Activated CD8-positive, alpha-beta memory T cell treated with anti-CD3 and anti-CD28 coated beads for 4 hours (primary cell): Measurements from ENCODE around the gene PALM3.
"Not testable (repeated sequence)": the region's sequence is repeated elsewhere in the genome, so short reads cannot be mapped to it uniquely, and the experiment has no call there.

ENCODE experiments used
- DNase-seq, 2 donors: peaks; one replicate each; pipeline ENCODE4 v3.0.0-alpha.2; 2020; ENCODE audit warnings: low read depth in 2 of 2

PALM3 gene

DNA sequence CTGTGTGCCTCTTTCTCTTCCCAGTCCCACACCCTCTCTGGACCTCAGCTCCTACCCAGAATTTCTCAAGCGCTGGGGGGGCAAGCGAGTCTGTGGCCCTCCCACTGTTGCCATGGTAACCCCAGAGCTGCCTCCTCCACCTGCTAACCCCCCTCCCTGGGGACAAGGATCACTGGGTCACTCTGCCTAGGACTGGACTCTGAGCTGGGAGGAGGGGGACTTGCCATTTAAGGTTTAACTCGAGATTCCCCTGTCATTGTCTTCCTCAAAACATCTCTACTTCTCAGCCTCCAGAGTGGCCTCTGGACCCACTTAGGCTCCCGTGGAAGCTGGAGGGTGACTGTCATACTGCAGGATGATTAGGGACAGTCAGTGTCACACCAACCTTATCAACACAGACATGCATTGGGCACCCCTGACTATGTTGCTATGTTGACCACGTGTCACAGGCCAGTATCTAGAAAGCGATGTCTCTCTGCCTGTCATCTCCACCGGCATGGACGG is 2.2 kb downstream of the PALM3 start:
- DNase-seq = no peak

DNA sequence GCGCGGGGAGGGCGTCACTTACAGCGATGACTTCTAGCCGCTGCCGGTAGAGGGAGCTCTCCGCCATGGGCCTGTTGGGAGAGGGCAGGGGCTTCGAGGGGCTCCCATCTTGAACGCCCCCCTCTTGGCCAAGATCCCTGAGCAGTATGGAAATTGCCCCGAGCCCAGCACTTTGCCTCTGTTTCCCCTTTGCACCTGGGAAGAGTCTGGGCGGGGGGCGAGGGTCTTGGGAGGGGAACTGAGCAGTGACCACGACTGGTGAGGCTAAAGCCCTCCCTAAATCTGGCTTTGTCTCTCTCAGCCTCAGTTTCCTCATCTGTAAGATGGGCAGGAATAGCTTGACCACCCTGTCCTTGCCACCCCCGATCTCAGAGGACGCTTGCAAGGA is 2.8 kb downstream of the PALM3 start:
- DNase-seq = no peak

DNA sequence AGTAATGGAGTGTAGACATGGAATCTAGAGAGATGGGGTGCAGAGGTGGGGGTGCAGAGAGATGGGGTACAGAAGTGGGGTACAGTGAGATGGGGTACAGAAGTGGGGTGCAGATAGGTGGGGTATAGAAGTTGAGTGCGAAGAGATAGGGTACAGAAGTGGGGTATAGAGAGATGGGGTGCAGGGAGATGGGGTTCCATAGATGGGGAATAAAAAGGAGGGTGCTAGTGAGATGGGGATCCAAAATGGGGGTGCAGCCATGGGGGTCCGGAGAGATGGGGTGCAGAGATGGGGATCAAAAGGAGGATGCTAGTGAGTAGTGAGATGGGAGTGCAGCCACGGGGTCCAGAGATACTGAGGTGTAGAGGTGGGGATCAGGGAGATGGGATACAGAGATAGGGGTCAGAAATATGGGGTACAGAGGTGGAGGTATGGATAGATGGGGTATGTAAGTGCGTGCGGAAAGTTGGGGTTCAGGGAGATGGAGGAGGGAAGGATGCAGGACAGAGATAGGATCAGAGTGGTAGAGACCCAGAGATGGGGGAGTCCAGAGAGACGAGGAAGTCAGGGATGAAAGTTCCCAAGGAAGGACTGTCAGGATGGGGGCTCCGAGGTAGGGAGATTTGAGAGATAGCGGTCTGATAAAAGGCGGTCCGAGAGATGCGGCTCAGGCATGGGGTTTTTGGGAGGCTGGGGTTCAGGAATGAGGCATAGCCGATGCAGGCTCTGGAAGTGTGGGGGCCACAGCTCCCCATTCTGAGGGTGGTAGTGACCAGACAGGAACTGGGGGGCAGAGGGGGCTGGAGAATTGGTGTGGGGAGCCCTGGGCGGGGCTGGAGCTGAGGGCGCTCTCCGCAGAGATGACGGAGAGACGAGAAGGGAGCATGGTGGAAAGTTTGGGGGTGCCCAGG is 3.4 kb downstream of the PALM3 start:
- no peak for DNase-seq

DNA sequence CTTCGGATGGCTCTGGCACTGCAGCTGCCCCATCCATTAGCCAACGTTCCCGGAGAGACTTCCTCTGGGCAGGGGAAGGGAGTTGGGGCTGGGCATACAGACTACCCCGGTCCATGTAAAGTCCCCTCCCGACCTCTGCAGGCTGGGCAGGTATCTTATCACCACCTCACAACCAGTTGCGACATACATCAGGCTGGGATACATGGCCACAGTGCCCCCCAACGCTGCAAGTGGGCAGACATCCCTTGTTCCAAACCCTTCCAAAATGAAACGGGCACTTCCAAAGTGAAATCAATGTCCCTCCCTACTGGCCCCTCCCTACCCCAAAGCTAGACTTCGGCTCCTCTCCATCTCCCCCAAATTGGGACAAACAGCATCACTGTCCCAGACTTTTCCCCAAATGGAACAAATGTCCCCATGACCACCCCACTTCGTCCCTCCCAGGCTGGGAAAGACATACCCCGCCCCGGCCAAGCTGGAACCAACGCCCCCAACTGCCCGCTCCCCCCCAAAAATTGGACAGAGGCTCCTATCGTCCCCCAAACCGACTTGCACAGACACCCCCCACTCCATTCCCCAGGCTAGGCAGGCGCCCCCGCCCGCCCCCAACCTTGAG is 5.0 kb downstream of the PALM3 start:
- no peak for DNase-seq

DNA sequence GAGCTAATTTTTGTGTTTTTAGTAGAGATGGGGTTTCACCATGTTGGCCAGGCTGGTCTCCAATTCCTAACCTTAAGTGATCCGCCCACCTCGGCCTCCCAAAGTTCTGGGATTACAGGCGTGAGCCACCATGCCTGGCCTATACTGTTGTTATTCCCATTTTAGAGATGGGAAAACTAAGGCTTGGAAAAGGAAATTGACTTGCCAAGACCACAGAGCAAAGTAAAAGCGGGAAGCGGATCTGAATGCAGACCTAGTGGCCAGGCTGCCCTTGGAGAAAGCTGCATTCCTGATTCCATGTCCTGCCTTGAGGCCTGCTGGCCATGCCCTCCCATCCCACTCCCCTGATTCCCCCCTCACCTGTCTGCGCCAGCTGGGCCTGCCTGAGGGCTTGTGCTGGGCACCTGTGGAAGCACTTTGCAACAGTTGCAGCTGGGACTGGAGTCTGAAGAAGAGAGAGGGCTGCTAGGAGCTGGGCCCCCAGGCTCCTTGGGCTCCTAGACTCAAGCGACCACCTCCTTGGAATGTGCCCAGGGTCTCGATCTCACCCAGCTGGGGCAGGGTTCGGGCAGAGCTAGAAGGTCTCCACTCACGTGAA is 5.7 kb downstream of the PALM3 start:
- DNase-seq = no peak

DNA sequence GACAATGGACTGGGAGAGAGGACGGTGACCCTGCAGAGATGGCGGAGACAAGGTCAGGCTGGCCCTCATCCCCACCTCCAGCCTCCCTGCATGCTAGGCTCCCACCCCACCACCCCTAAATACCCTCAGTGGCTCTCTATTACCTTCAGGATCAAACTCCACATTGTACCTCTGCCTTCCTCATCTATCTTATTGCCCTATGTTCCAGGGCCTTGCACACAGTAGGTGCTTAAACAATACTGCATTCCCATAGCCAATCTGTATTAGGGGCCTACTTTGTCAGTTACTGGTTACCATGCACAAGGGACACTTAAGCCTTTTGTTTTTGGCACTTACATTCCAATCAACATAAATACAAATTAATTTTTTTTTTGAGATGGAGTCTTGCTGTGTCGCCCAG is 6.5 kb downstream of the PALM3 start:
- no peak for DNase-seq

DNA sequence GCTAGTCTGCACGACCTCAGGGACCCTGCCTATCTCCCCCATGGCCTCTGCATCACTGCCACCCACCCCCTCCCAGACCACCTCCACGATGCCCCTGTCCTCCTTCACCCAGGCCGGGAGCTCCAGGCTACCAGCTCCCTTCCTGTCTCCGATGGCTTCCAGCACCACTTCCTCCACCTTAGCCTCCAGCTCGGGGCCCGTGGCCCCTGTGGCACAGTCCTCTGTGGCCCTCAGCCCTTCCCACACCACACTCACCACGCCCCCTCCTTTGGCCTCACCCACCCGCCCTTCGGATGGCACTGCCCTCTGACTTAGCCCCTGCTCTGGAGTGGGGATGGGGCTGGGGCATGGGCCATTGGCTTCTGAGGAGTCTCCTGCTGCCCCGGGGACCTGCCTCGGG is 7.2 kb downstream of the PALM3 start:
- DNase-seq = no peak

DNA sequence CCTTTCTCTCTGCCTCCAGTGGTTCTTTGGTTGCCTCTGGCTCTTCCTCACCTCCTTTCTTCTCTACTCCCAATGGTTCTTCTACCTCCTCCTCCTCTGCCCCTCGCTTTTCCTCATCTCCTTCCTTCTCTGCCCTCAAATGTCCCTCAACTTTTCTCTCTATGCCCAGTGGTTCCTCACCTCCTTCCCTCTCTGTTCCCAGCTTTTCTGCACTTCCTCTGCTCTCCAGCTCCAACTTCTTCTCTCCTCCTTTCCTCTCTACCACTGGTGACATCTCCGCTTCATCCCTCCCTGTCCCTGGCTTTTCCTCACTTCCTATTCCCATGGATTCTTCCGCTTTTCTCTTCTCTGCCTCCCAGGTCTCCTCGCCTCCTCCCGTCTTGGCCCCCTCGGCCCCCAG is 7.8 kb downstream of the PALM3 start:
- DNase-seq = no peak

DNA sequence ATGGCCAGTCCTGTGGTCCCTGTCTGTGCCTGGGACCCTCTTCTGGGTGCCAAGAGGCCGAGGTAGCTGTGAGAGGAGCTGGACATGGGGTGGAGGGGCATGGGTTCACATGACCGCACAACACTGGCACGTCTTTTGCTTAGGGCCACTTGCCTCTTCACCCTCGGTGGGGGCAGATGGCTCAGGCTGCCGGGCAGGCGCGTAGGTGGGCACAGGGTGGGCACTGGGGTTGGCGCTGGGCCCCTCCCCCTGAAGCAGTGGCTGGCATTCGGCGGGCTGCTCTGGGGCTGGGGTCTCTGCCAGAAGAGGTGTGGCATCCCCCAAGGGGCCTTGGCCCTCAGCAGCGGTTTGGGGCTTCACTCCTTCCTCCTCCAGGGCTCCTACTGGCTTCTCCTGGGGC is 8.4 kb downstream of the PALM3 start:
- DNase-seq = no peak

DNA sequence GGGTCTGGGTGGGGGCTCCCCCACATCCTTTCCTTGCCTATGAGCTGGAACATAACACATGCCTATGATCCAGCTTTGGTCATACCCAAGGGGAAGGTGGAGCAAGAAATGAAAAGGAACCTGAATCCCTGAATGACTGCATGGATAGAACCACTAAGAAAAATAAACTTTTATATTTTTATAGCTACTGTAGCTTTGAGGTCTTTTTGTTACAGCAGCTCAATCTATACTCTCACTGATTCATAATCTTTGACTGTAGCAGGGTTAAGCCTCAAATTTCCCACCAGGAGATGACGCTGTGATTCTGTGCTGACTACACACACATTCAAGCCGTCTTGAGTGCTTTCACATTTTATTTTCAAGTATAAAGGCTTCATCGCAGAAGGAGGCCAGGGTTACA is 8.8 kb downstream of the PALM3 start:
- no peak for DNase-seq

DNA sequence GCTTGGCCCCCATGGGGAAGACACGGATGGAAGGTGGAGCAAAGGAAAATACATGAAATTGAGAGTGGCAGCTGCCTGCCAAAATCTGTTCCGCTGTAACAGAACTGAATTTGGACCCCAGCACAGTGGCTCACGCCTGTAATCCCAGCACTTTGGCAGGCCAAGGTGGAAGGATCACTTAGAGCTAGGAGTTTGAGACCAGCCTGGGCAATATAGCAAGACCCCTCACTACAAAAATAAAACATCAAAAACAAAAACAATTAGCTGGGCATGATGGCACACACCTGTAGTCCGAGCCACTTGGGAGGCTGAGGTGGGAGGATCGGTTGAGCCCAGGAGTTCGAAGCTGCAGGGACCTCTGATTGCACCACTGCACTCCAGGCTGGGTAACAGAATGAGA is 9.4 kb downstream of the PALM3 start:
- DNase-seq = no peak

DNA sequence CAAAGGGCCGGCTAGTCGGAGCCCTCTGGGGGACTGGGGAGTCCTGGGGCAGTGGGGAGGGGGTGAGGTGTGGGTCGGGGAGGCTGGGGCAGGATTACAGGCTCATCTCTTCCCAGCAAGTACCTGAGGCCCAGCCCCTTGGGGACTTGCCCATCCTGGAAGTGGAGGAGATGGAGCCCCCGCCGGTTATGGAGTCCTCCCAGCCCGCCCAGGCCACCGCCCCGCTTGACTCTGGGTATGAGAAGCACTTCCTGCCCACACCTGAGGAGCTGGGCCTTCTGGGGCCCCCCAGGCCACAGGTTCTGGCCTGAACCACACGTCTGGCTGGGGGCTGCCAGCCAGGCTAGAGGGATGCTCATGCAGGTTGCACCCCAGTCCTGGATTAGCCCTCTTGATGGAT is 9.9 kb downstream of the PALM3 start:
- no peak for DNase-seq

DNA sequence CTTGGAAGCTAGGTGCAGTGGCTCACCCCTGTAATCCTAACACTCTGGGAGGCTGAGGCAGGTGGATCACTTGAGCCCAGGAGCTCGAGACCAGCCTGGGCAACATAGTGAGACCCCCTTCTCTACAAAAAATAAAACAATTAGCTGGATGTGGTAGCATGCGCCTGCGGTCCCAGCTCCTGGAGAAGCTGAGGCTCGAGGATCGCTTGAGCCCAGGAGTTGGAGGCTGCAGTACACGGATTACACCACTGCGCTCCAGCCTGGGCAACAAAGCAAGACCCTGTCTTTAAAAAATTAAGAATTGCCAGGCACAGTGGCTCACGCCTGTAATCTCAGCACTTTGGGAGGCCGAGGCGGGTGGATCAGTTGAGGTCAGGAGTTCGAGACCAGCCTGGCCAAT is 10.9 kb downstream of the PALM3 start:
- not testable (repeated sequence) for DNase-seq

DNA sequence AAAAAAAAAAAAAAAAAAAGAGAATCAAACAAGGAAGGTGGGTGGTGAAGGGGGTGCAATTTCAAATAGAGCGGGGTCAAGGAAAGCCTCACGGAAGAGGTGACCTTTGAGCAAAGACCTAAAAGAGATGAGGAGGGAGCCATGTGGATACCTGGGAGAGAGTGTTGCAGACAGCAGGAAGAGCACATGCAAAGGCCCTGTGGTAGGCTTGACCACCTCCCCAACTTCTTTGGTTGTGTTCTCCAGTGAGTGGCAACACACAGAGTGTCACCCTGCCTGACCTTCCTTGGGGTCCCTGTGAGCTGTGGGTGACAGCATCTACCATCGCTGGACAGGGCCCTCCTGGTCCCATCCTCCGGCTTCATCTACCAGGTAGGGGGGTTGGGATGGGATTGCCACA is 11.4 kb downstream of the PALM3 start:
- no peak for DNase-seq

DNA sequence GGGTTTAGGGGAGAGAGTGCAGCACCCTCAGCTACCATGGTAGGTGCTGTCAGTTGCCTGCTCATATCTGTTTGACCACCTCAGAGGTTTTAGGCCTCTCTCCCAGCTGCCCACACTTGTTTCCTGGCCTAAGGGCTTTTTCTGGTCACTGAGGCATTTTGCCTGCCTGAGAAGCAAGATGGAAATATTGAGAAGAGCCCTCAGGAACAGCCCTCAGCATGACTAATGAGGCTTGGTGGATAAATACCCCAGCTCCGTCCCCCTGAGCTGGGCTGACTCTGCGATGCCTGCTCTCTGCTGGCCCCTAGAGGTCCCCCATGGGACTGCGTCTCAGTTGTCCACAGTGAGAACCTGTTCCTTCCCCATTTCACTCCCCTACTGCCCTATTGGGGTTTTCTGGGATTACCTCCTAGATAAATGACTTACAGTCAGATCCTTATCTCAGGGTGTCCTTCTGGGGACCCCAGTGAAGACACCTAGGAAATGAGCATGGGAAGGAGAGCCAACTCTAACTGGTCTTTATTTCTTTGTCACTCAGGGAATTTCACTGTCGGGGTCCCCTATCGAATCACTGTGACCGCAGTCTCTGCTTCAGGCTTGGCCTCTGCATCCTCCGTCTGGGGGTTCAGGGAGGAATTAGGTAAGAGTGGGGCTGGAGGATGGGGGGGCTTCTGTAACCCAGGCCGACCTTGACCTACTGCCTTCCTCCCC is 13.3 kb downstream of the PALM3 start:
- DNase-seq = peak; percentile 51 to 63

DNA sequence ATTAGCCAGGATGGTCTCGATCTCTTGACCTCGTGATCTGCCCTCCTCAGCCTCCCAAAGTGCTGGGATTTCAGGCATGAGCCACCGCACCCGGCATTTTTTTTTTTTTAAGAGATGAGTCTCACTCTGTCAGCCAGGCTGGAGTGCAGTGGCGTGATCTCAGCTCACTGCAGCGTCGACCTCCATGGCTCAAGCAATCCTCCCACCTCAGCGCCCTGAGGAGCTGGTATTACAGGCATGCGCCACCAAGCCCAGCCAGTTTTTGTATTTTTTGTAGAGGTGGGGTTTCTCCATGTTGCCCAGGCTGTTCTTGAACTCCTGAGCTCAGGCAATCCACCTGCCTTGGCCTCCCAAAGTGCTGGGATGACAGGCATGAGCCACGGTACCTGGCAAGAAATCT is 14.0 kb downstream of the PALM3 start:
- DNase-seq = not testable (repeated sequence)

DNA sequence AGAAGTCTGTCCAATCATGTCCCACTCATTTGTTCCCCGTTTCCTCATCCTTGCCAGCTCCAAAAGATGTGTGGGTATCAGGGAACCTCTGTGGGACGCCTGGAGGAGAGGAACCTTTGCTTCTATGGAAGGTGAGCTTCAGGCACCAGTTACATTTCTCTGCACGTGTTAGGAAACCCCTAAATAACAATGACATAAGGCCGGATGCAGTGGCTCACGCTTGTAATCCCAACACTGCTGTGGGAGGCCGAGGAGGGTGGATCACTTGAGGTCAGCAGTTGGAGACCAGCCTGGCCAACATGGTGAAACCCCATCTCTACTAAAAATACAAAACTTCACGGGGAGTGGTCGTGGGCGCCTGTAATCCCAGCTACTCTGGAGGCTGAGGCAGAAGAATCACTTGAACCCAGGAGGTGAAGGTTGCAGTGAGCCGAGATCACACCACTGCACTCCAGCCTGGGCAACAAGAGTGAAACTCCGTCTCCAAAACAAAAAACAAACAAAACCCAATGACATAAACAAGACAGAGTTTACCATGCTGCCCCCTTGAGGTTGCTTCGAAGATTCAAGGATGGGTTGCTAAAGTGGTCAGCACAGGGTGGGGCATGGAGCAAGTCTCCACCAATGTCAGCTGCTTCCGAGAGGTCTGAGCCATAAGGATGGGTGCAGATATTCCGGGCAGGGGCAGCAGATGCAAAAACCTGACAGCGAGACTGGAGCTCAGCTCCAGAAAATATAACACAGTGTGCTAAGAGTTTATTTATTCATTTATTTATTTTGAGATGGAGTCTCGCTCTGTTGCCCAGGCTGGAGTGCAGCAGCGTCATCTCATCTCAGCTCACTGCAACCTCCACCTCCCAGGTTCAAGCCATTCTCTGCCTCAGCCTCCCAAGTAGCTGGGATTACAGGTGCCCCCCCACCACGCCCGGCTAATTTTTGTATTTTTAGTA is 18.9 kb downstream of the PALM3 start:
- DNase-seq = not testable (repeated sequence)

DNA sequence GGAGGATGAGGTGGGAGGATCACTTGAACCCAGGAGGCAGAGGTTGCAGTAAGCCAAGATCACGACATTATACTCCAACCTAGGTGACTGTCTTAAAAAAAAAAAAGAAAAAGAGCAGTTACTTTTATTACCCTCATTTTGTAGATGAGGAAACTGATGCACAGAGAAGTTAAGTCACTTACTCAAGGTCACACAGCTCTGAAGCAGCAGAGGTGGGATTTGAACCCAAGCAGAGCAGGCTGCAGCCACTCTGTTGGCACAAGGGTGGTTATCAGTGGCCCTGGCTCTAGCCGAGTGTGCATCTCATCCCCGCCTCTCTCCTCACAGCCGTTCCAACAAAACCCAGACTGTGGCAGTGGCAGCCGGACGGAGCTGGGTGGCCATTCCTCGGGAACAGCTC is 22.7 kb downstream of the PALM3 start:
- DNase-seq = no peak

DNA sequence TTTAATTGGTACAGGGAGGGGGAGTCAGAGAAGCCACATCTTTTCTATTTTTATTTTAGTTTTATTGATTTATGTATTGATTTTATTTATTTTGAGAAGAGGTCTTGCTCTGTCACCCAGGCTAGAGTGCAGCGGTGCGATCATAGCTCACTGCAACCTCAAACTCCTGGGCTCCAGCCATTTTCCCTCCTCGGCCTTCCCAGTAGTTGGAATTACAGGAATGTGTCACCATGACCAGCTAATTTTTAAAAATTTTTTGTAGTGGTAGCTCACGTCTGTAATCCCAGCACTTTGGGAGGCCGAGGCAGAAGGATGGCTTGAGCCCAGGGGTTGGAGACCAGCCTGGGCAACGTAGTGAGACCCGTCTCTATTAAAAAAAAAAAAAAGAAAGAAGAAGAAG is 26.2 kb downstream of the PALM3 start:
- no peak for DNase-seq

DNA sequence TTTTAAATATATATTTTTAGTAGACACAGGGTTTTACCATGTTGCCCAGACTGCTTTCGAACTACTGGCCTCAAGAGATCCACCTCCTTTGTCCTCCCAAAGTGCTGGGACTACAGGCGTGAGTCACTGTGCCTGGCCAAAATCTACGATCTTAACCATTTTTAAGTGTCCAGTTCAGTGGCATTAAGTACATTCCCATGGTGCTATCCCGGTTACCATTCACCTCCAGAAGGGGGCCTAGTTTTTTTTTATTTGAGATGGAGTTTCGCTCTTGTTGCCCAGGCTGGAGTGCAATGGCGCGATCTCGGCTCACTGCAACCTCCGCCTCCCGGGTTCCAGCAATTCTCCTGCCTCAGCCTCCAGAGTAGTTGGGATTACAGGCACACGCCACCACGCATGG is 26.7 kb downstream of the PALM3 start:
- DNase-seq = not testable (repeated sequence)

DNA sequence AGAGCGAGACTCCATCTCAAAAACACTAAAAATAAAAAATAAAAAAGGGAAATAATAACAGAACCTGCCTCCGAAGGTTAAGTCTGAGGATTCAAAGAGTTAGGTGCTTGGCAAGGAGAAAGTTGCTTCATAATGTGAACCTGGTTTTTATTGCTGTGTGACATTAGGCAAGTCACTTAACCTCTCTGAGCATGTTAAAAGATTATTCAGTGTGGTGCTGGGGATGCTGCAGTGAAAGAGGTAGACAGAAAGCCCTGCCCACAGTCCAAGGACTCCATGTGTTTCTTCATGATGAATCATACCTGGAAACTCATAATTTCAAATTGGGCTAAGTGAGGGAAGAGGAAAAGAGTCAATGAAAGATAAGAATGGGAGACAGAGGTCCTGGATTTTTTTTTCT is 27.9 kb downstream of the PALM3 start:
- no peak for DNase-seq
